Measurements from ENCODE around the gene THEM4.

Gene THEM4

DNA sequence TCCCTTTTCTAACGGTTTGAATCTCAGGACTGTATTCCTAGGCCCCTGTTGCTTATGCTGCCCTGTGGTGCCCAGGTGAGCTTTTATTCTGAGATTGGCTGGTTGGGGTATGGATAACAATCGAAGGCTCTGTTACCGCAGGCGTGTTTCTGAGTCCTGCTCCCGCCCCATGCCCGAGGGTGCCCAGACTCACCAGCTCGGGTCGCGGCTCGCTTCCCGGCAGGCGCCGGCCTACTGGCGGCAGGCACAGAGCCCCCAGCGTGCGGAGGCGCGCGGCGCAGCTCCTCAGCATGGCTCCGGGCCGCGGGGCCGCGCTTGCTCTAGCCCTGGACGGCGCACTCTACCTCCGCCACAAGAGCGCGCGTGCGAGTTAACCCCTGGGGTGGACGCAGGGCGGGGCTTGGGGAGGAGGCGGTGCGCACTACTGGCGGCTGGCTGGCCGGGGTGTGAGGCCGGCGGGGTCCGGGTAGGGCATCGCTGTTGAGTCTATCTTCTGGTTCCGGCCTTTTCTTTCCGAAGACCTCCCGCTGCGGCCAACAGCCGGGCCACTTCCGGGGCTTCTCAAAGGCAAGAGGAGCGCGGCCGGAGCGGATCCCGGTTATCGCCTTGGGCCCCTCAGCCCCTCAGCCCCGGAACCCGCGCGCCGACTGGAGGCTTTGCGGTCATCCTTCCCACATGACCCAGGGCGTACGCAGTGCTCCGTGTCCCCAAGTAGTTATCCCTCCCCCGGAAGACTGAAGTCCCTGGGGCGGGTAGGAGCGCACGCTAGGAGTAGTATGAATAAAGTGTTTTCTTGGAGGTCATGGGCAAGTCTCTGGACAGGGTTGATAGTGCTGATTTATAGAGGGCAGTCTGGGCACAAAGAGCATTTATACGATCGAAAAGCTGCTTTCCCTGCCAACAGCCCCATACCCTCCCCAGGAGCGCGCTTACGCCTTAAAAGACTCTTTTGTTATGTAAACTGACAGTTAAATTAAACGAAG lies at the start of gene THEM4:
THEM4 (minus strand) TSS at position 345 of the 983 bp plus-strand sequence; CDS start at position 292, 53 bp downstream.
- intact Hi-C loops (cut with DNase I): no loop called here
- DNase-seq: peak; percentile 91 to 99 (median 94)

DNA sequence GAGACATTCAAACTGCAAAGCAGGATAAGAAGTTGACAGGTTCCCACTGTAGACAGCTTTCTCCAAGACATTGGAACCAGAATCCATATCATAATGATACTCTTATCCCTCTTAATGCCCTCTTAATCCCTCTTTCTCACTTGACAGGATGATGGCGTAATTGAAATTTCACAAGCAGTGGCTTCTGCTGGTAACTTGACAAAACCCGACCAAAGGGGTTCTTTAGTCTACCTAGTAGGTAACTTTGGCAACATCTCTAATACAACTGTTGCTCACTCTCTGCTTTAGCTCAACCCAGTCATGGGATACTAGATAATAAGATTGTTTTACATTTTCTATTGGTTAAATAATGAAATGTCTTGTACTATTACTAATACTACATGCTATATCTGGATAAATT lies 49.6 kb upstream of the THEM4 start:
- DNase-seq: no peak
- intact Hi-C loops (cut with DNase I): no loop called here

DNA sequence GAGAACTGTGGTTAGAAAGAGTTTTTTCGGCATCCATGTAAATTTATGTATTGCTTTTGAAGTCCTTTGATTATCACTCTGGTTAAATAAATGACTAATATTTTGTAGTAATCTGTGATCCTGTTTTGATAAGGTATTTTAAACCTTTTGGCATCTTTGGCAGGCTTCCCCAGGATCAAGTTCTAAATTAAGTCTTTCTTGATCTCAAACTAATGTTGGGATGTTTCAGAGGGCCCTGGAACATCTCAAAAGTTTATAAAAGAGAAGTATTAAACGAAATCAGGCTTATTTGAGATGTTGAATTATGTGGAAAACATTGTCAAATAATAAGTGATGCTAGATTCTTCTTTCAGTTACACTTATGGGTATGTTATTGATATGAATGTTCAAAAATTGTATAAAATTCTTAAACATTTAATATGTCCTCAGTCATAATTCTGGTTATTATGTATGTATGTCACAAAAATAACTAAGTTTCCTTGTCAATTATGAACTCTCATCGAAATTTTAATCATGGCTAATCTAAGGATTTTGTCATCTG lies 47.7 kb upstream of the THEM4 start:
- DNase-seq: no peak
- intact Hi-C loops (cut with DNase I): no loop called here

DNA sequence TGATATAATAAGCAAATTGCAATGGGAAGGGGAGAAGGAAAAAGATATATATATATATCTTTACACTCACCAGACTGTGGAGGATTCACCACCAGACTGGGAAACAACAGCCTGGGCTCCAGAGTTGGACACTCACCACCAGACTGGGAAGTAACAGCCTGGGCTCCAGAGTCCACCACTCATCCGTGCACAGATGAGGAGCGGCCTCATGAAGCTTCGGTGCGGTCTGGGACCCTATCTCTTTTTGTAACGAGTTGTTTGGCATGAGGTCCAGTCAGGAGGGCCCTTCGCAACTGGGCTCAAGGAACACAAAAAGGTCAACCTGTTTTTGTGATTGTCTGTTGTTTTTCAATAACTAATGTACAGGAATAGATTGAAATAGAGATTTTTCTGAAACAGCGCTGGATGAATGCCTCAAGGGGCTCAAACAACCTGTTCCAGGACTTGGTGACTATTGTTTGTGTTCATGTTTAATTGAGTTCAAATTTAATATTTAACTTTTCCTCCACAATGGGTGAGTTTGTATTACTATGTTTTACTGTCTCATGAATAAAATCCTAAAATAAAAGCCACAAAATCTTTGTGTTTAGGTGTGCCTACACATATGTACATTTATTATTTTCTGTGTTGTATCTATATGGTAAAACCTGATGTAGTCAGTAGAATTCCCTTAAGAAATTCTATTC lies 44.2 kb upstream of the THEM4 start:
- no peak for DNase-seq
- intact Hi-C loops (cut with DNase I): no loop called here

DNA sequence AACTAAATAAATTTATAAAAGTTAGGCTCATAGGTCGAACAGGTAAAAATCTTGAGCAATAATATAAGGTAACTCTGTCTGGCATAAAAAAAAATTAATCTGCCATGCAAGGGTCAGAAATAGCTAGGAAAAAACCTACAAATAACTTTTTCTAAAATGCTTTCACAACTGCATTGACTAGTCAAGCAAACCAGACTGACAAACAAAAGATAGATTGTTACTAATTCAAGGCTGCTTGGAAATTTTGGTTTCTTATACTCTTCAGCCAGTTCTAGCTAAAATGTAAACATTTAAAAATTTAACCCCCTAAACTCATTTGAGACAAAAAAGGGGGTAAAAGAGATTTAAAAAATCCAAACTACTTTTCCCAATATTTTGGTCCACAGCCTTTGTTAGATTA lies 43.5 kb upstream of the THEM4 start:
- DNase-seq: no peak
- intact Hi-C loops (cut with DNase I): no loop called here

DNA sequence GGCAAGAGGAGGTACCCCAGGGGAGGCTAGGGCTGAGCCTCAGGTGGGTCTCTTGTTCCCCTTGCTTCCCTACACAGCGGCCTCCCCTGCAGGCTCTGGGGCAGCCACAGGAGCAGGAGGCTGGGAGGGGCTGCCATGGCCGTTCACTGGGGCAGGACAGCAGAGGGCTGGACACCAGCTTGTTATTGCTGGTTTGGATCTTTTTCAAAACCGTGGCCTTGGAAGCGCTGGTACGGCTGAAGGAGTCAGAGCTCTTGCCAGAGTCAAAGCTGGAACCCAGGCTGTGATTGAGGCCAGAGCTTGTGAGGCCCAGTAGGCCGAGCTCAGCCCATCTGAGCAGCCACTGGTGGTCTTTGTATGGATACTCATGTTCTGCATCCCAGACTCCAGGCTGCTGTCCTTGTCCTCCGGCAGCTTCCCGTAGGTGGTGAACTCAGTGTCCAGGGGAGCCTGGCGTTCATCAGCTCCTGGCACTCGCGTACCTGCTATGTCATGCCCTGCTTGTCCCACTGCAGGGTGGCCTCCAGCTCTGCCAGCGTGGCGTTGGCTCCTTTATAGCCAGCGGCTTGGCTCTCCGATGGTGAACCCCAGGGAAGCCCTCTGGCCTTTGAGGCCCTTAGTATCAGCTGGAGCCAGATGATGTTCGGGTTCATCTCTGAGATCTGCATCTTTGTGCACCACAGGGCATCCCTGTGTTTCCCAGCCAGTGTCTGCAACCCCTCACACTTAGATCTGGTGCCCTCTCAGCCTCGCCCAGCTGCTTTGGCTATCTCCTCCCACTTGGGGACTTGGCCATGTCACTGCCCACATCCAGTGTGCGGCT lies 40.3 kb upstream of the THEM4 start:
- intact Hi-C loops (cut with DNase I): no loop called here

DNA sequence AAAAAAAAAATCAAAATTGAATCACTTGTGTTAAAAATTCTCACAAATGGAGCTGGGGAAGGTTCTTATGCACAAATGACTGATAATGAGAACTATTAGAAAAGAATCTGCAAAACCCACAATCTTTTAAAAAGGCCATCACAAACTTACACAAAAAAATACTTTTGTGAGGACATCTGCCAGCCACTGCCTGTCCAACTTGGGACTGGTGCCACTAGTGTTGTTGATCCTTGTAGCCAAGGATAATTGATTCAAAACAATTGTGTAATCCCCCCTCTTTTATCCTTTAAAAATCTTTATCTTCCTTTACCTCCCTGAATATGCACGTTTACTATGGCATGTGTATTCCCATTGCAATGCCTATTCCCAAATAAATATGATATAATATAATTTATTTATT lies 39.2 kb upstream of the THEM4 start:
- no peak for DNase-seq
- intact Hi-C loops (cut with DNase I): no loop called here

More for the DNA sequence above, 40.3 kb upstream of the THEM4 start:
- DNase-seq: peak in 1 of 10 donors; percentile 69

DNA sequence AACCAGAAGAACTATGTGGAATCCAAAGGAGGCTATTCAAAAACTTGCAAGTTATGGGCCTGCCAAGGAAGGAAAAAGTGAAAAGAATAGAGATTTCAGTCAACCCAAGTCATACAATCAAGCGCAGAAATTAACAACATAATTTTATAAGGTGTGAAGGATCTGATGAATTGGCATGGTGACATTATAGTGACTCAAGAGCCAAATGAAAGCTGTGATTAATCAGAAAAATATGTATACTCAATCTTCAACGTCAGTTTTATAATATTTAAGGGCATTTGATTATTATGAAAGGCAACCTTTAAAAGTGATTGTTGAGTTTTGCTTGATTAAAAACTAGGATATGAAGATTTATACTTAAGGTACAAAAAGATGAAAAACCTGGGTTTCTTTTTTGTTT lies 37.8 kb upstream of the THEM4 start:
- intact Hi-C loops (cut with DNase I): no loop called here
- DNase-seq: no peak

DNA sequence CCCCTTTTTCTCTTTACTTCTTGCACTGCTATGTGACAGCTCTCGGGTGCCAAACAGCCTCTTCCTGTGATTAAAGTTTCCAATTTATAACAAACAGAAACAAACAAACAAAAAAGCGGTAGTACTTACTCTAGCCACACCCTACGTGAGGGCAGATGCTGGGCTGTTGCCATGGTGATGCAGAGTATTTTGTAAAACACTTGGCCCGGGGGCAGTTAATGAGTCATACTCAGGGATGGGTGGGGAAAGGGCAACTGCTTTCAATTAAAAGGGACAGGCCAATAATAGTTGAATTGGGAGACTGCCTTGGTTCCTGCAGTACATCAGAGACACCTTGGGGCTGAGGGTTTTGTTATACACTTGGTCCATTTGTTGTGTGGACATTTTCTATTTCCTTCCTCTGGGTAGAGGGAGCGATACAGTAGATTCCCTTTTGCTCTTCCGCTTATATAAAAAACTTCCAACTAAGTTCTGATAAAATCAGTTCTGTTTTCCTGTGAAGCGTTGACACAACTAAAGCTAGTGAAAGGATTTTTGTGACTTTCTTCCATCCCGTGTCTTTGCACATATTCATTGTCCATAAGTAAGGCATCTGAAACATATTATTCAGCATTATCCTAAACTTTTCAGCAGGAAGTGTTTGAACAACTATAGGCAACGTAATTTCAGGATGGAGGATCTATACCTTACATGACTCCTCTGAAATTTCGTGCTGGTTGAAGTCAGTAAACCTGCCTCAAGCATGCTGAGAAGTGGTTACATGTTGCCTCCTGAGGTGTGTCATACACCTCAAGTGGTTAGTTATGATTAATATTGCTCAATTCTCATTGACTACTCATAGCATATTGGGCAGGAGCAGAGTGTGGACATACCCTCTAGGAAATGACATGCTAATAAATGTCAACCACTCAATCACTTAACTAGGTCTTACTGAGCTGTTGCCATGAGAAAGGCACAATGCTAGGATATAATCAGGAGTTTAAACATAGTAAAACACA lies 36.7 kb upstream of the THEM4 start:
- intact Hi-C loops (cut with DNase I): no loop called here
- peak in 1 of 10 donors; percentile 23 for DNase-seq

DNA sequence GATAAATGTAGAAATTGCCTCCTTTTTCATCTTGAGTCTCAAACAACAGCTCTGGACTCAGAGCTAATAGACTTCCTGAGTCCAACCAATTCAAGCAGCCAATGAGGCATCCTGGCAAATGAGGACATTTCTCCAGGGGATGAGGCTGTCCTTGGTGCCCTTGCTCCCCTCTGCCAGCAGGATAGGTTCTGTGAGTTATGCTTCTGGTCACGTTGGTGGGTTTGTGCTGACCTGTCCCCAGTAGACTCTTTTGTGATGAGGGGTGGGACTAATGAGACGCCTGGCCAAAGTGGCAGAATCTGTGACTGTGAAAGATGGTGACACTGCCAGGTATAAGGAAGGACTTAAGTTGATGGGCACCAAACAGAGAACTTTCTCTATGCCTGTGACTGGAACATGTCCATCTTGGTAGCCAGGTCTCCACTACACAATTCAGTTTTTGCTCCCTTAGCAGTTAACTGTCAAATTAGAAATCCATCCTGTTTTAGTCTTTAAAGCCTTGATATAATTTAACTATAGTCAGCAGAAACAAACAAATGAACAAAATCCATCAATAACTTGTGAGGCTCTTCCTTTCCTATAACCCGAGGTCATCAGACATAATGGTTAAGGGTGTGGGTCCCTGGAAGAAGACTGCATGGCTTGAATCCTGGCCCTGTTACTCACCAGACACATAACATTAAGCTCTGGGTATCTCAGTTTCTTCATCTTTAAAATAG lies 35.7 kb upstream of the THEM4 start:
- intact Hi-C loops (cut with DNase I): no loop called here

DNA sequence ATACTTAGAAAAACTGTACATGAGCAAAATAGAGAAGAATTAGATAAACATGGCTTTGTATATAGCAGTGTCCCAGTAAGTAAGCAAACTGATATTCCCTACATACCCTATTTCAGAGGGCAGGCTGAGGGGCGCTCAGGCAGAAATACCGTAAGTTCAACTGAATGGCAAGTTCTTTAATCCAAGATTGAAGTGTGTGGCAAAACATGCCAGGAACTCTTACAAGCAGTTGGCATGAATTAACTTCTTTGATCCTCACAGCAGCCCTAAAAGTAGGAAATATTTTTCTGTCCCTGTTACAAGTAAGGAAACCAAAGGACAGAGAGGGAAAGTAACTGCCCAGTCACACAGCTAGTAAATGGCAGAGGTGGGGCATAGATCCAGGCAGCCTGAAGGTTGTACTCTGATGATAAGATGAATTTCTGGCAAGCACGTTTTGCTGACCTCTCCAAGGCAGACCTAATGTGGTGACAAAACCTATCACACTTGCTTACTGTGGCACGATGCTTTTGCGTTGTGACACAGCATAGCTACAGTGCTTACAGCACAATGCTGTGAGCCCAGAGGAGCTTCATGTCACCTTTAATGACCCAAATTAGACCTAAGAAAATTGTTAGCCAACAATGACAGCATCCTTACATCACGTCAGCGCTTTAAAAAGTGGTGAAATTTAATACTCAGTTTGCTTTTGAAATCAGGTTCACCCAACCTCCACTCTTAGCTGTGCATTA lies 35.0 kb upstream of the THEM4 start:
- DNase-seq: no peak
- intact Hi-C loops (cut with DNase I): no loop called here

More for the DNA sequence above, 35.7 kb upstream of the THEM4 start:
- no peak for DNase-seq

DNA sequence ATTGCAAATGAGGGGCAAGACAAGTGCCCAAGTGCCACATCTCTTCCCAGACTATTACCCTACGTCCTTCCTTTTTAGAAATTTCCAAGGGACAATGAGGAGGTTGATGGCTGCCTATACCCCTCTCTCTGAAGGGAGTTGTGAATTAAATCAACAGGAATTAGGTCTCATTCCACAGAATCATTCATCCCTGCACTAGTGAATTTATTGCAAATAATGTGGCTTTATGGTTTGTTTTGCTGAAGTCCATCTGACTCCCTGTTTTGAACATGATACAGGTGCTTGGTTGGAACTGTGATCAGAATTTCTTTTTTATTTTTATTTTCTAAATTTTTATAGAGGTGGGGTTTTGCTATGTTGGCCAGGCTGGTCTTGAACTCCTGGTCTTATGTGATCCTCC lies 34.3 kb upstream of the THEM4 start:
- intact Hi-C loops (cut with DNase I): no loop called here

DNA sequence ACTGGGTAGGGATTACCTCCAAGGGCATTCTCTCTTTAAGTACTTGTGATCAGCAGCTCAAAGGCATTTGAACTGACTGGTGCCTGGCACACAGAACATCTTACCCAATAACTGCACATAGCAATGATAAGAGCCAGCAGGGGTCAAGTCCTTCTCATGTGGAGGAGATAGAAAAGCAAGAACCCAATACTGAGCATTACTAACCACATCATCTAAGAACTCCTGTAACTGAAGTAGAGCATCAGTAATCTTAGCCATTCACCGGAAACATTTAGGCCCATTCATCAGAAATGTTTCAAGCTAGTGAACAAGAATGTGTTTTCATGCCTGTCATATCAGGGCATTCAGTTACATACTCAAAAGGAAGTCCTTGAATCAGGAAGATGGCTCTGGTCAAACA lies 33.6 kb upstream of the THEM4 start:
- intact Hi-C loops (cut with DNase I): no loop called here
- no peak for DNase-seq

More for the DNA sequence above, 34.3 kb upstream of the THEM4 start:
- no peak for DNase-seq

DNA sequence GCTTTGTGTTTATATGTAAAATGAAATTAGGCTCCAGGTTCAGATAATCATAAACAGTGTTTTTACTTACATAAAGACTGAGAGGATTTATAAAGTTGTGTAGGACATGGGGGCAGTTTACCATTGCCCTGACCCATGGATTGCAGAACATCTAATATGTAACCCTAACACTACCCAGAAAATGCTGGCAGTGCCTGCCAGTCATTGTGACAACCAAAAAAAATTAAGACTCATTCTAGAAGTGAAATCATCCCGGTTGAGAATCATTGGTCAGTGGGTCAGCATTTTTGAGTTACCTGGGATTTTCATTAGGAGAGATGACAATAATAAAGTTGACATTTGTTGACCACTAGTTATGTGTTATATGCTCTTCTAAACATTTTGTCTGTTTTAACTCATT lies 31.2 kb upstream of the THEM4 start:
- intact Hi-C loops (cut with DNase I): no loop called here
- no peak for DNase-seq

DNA sequence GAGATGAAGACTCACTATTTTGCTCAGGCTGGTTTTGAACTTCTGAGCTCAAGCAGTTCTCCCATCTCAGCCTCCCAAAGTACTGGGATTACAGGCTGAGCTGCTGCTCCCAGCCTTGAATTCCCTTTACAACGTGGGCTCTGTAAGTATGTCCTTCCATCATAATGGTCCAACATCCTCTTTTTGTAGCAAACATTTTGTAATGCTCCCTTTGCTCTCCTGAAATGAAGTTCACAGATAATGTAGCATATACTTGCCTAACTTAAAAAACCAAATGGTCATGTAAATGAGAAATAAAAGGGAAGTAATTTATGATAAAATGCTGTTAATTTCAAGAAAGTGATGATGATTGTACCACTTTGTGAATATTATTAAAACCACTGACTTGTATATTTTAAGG lies 30.5 kb upstream of the THEM4 start:
- intact Hi-C loops (cut with DNase I): no loop called here
- DNase-seq: no peak

DNA sequence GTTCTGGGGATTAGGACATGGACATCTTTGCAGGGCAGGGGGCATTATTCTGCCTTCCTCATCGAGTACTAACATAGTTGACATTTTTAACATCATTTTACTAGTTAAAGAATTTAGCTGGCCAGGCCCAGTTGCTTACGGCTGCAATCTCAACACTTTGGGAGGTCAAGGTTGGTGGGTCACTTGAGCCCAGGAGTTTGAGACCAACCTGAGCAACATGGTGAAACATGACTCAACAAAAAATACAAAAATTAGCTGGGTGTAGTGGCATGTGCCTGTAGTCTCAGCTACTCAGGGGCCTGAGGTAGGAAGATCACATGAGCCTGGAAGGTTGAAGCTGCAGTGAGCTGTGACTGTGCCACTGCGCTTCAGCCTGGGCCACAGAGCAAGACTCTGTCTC lies 29.8 kb upstream of the THEM4 start:
- no peak for DNase-seq
- intact Hi-C loops (cut with DNase I): no loop called here

DNA sequence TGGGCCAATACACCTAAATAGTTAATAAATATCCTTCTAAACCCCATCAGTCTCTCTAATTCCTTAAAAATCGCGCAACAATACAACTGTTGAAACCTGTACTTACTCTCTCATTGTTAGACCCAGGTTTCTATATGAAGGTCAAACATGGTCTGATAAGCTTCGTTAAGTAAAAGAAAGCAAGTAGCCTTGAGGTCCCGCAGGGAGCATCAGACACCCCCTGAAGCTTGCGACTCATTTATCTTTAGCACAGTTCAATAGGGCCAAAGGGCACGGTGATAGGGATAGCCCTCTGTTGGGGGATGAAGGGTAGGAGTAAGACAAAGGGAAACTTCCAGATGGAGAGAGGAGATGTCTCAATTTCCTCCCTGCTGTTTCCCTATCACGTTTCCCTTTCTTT lies 27.3 kb upstream of the THEM4 start:
- intact Hi-C loops (cut with DNase I): no loop called here
- no peak for DNase-seq

Data from posterior cingulate gyrus (tissue), 11 donors.